Cardiac atrium fibroblast (primary cell): ENCODE data around the gene MB. TPM values are rescaled to one million over a fixed set of nuclear protein-coding genes. Genes with fewer than 3 reads are reported as not detected.

ENCODE experiments used
- total RNA-seq: library from RNA; depleted of rRNA; stranded (reverse); fragments of >200 nt; gene quantifications from 2 replicates; pipeline ENCODE4 v1.2.3, GENCODE V29; 2015

MB gene
- total RNA-seq, result not detected in 2 replicates

DNA sequence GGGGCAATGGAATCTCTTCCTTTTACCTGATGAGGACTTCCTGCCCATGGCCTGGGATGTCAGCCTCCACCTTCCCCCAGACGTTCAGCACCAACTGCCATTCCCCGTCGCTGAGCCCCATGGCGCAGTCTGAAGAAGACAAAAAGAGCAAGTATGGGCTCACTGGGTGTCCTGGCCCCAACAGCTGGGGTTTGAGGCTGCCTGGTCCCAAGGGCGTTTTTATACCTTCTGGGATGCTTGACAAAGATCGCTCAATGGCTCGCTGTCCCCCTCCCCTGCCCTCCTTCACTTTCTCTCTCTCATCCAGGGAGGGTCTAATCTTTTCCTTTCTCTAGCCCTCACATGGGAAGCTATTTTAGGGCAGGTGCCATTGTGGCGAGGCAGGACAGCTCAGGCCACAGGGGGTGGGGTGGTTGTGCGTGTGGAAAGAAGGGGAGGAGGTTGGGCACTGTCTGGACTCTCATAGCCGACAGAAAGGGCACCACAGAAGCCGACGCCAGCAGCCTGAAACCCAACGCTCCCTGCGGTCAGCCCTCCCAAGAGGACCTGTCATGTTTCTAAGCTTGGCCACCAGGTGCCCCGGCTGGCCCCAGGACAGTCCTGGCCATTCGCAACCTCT is at the start of gene MB:
TSS of gene MB (minus strand) at position 193 of the 619 bp plus-strand sequence. CDS start at position 121, 72 bp downstream.

DNA sequence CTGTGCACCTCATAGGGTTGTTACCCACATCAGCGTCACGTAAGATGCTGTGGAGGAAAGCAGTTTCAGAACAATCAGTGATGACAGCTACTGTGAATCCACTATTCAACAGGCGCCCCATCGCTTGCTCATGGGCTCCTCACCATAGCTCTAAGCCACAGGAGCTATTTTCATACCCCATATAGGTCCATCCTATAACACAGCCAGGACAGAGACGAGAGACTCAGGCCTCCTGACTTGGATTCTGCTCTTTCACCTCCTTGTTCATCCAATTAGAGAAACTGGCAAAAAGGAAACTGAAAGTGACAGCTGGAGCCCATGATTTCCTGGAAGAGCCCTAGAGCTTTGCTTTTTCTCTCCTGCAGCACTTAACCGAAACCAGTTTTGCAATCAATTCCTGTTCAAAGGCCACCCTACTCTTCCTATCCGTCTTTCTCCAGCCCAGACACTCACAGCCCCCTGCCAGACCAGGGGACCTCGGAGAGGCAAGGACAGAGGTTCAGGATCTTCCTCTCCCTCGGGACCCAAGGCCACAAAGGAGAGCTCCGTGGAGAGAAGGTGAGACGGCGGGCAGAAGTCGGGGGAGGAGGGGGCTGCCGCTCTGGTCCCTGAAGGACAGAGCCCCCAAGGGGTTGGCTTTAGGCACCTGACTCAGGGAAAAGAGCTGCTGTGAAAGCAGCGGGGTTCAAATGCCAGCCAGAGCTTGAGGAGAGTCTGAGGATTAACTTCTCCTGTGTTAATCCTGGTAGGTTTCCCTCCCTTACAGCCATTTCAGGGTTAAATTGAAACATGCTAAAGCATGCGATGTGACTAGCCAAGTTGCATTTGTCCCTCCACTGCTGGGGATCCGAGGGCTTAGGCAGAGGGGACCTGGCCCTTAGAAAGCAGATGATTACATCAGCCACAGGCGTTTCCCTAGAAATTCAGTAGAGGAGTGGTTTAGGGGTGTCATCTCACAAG is 31.2 kb upstream of the MB start, which contains the start of gene APOL6:
TSS of gene APOL6 (plus strand) at position 381 of the 960 bp plus-strand sequence. CDS start 7,980 bp downstream, outside the sequence.

Other genes with a start within 250 kb of the MB start
- gene HMOX1, start 236.2 kb downstream of the MB start, total RNA-seq, result 70.3 and 103 TPM in 2 replicates
- gene MCM5, start 217.2 kb downstream of the MB start, total RNA-seq, result 14.1 and 21.9 TPM in 2 replicates
- not detected in 2 replicates for gene RASD2, start 76.5 kb downstream of the MB start, total RNA-seq
- 13.4 and 16.4 TPM in 2 replicates for gene APOL6, start 31.1 kb upstream of the MB start, total RNA-seq
- not detected in 2 replicates for gene APOL5, start 100.5 kb upstream of the MB start, total RNA-seq